Measurements from ENCODE around the gene TSHZ2. TPM values are rescaled to one million over a fixed set of nuclear protein-coding genes. Genes with fewer than 3 reads are reported as not detected.

Gene TSHZ2
- total RNA-seq, 4 donors from 2014 or later = 4.0 to 57.8 (median 10.3) TPM

GRCh38 chr20:52983726-52984450 lies 11.7 kb downstream of the TSHZ2 start:
- Histone ChIP-seq H3K27ac (no peak overlapping the region), H3K4me3 (no peak overlapping the region), H3K4me1 (no peaks in the 10 kb centered on the region), H3K36me3 (no peaks in the 10 kb centered on the region), H3K27me3 (no peaks in the 10 kb centered on the region), H3K9me3 (no peaks in the 10 kb centered on the region)
- TF ChIP-seq CTCF (IDR thresholded peaks at IDR 0.05) (no peak), POLR2A (IDR thresholded peaks at IDR 0.05) (no peak)
- DNase-seq = no peak

GRCh38 chr20:52984451-52984810 lies 12.3 kb downstream of the TSHZ2 start:
- H3K4me1 ChIP-seq = no peaks in the 10 kb centered on the region
- H3K36me3 ChIP-seq = no peaks in the 10 kb centered on the region
- no peak for DNase-seq
- no peak overlapping the region for H3K4me3 ChIP-seq
- TF ChIP-seq POLR2A (IDR thresholded peaks at IDR 0.05) (no peak), CTCF (IDR thresholded peaks at IDR 0.05) (no peak)
- no peaks in the 10 kb centered on the region for H3K27me3 ChIP-seq
- no peak overlapping the region for H3K27ac ChIP-seq
- H3K9me3 ChIP-seq = no peaks in the 10 kb centered on the region

DNA sequence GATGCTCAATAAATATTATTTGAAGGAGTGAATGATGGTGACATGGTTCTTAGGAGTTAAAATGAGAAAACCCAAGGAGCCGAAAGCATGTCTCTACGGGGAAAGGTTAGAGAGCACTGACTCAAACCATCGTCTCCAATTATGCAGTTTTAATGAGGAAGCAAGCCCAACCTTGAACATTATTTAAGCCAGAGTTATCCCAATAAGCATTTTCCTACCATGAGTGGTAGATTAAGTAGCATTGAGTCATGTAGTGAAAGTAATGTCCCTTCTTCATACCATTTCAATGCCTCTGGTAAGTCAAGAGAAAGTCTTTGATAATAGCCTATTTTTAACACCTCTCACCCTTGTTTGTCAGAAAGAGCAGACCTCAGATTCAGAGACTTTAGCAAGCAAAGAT lies 13.5 kb downstream of the TSHZ2 start:
- TF ChIP-seq CTCF (IDR thresholded peaks at IDR 0.05) = no peak
- TF ChIP-seq POLR2A (IDR thresholded peaks at IDR 0.05) = no peak
- Histone ChIP-seq H3K9me3 (no peaks in the 10 kb centered on the region), H3K4me3 (no peak overlapping the region), H3K4me1 (no peaks in the 10 kb centered on the region), H3K36me3 (no peaks in the 10 kb centered on the region), H3K27ac (no peak overlapping the region), H3K27me3 (no peaks in the 10 kb centered on the region)
- DNase-seq = no peak

- no peak for DNase-seq
- H3K27ac ChIP-seq = no peak overlapping the region
- TF ChIP-seq CTCF (IDR thresholded peaks at IDR 0.05) (no peak), POLR2A (IDR thresholded peaks at IDR 0.05) (no peak)
- no peaks in the 10 kb centered on the region for H3K27me3 ChIP-seq
- H3K9me3 ChIP-seq = no peaks in the 10 kb centered on the region
- no peak overlapping the region for H3K4me3 ChIP-seq
- no peaks in the 10 kb centered on the region for H3K36me3 ChIP-seq
- H3K4me1 ChIP-seq = no peaks in the 10 kb centered on the region
These were observed 15.1 kb downstream of the TSHZ2 start for GRCh38 chr20:52987295-52987694.

DNA sequence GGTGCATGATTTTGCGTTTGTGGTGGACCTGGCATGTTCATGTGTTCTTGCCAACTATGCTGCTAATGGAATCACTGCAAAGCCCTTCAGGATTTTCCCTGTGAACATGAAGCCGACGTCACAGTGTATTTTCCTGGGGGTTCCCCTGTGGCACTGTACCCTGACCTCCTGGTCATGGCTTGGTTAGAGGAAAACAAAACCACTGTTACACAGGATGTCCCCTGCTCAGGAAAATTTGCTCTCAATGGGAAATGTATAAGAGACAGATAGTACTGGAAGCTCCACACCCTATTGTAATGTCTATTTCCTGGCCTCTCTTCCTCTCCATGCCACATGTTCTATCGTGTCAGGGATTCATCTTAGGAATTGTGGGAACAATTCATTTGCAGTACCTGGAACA lies 19.7 kb downstream of the TSHZ2 start:
- no peak for TF ChIP-seq CTCF (IDR thresholded peaks at IDR 0.05)
- no peak for TF ChIP-seq POLR2A (IDR thresholded peaks at IDR 0.05)
- no peak overlapping the region for H3K4me3 ChIP-seq
- H3K36me3 ChIP-seq = no peaks in the 10 kb centered on the region
- DNase-seq = no peak
- no peaks in the 10 kb centered on the region for H3K27me3 ChIP-seq
- no peak overlapping the region for H3K27ac ChIP-seq
- H3K4me1 ChIP-seq = no peaks in the 10 kb centered on the region
- H3K9me3 ChIP-seq = no peaks in the 10 kb centered on the region

DNA sequence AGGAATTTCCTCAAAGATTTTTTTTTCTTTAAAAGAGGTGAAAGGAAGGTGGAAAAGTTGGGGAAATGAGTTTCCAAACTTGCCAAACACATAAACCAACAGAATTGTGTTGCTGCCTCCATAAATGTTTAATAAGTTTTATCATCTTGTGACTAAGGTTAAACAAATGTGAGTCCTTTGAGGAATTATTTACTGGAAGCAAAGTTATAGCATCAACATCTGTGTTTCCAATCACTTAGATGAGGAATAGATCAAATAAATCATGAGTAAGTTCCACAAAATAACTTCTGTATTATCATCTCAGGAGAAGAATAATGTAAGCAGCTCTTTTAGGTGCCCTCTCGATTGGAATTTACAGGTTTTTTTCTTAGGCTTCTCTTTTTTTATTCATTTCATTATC lies 20.5 kb downstream of the TSHZ2 start:
- Histone ChIP-seq H3K4me1 (no peaks in the 10 kb centered on the region), H3K27me3 (no peaks in the 10 kb centered on the region), H3K4me3 (no peak overlapping the region), H3K27ac (no peak overlapping the region), H3K9me3 (no peaks in the 10 kb centered on the region), H3K36me3 (no peaks in the 10 kb centered on the region)
- no peak for DNase-seq
- TF ChIP-seq CTCF (IDR thresholded peaks at IDR 0.05) = no peak
- no peak for TF ChIP-seq POLR2A (IDR thresholded peaks at IDR 0.05)
